SKM-1 treated with dmso at 0.1 percent for 144 hours (cell line): ENCODE data around the gene KLK14.

Experiments used
- DNase-seq: peaks from one replicate; lab custom pipeline; 2025; ENCODE audit not compliant: unreplicated experiment; lab: John Stamatoyannopoulos, UW

KLK14 gene

DNA sequence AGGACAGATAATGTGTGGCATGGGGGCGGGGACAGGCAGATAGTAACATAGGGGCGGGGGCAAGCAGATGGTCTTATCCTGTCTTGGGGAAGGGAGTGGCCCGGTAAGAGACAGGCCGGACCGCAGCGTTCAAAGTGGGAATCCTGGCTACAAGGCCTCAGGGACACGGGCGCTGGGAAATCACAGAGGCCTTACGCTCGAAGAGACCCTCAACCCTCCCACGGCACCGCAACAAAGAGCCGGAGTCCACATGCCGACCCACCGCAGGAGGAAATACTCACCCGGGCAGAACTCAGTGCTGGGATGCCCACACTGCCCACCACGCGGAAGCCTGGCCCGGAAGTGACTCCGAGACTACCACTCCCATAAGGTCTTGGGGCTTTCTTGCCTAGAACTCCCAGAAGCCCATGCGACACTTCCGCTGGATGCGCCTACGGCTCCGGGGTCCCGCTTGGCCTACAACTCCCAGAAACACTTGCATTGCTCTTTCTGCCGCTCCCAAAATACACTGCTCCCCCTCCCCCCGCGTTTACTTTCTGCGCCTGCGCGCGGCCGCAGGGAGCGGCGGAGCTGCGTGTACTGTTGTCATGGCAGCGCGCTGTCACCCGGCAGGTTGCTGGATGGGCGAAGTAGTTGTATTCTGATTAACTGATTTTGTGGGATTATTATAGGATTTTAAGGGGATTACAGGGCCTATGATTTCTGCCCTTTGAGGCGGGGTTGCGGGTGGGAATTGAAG lies 25.5 kb upstream of the KLK14 start, which contains the start of gene CTU1:
Gene CTU1 (minus strand): TSS at position 344 of the 739 bp plus-strand sequence. CDS start 3,840 bp downstream, outside the sequence.
- peak; percentile 87 for DNase-seq

GRCh38 chr19:51107406-51108065 lies 24.8 kb upstream of the KLK14 start:
- no peak for DNase-seq

GRCh38 chr19:51103926-51104341 lies 21.2 kb upstream of the KLK14 start:
- no peak for DNase-seq

DNA sequence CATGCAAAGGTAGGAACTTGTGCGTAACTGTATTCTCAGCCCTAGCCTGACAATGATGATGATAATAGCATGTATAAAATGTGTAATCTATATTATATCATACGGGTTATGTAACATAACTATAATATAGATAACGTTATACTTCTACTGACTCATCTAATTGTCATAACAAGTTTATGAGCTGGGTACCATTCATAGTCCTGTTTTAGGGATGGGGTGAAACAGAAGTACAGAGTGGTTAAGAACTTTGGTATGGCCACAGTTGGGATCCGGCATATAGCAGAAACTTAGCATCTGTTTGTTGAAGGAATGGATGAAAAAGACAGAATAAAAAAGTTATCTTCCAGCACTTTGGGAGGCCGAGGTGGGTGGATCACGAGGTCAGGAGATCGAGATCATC lies 20.3 kb upstream of the KLK14 start:
- DNase-seq: no peak

- no peak for DNase-seq
These were observed 18.6 kb upstream of the KLK14 start for GRCh38 chr19:51101171-51101865.

- DNase-seq: no peak
These were observed 17.9 kb upstream of the KLK14 start for GRCh38 chr19:51100601-51101000.

GRCh38 chr19:51099047-51099382 lies 16.3 kb upstream of the KLK14 start:
- DNase-seq: no peak

- DNase-seq: no peak
These were observed 15.8 kb upstream of the KLK14 start for GRCh38 chr19:51098365-51099046.

DNA sequence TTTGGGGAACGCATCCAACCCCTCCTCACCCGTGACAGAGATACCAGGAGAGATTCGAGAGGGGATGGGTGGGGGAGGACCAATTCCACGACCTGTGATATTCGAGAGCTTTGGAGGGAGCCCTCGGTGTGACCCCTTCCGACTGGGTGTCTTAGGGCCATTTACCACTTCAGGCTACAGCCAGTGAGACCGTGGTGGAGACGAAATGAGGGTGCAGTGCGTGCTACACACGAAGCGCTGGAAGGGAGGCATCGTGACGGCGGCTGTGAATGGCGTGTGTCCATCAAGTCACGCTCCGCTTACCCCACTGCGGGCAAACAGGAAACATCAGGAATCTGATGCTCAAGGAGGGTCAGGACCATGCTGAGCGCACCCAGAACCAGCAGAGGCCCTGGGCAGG lies 15.1 kb upstream of the KLK14 start:
- DNase-seq: no peak

- no peak for DNase-seq
These were observed 14.6 kb upstream of the KLK14 start for GRCh38 chr19:51097166-51097738.

GRCh38 chr19:51096473-51097165 lies 13.9 kb upstream of the KLK14 start:
- DNase-seq: no peak

DNA sequence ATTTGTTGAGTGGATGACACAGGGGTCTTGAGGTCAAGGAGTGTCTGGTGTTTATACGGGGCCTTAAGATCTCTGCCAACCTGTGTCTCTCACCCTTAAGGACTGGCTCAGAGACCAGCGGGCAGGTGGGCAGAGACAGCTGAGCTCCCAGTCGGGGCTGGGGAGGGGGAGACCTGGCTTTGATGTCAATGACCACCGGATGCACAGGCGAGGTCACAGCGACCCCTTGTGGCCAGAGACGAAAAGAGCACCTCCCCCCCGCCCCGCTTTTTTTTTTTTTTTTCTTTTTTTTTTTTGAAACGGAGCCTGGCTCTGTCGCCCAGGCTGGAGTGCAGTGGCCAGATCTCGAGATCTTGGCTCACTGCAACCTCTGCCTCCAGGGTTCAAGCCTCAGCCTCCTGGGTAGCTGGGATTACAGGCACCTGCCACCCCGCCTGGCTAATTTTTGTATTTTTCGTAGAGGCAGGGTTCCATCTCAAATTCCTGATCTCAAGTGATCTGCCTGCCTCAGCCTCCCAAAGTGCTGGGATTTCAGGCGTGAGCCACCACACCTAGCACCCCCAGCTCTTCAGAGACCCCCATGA lies 12.1 kb upstream of the KLK14 start:
- no peak for DNase-seq

DNA sequence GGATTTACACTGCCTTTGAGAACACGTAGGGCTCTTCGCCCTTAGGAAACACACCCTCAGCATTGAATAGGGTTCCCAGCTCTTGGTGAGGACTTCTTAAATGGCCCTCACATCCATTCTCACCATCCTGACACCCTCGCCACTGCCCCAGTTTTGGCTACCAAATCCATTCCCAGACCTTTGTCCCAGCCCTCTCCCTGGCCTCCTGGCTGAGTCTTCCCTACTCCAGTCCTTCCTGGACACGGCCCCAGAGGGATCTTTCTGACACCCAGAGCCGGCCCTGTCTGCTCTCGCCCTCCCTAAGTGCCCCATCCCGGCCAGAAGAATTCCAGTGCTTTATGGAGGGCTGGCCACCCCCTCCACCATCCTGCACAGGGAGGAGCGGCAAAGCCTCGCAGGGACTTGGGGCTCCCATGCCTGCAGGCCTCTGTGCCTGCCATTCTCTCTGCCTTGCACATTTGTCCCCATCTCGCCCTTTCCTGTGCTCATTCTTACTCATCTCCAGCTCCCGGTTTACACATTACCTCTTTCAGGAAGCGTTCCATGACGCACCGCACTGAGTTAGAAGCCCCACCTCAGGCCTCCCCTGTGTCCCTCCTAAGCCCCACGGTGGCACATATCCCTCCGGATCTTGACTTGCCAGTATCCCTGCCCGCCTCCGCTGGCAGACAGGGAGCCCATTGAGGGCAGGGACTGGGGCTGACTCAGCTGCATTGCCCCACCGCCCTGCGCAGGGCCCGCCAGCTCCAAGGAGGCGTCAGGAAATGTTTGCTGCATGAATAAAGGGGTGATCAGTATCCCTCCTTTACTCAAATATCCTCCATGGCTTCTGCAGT lies 11.0 kb upstream of the KLK14 start:
- DNase-seq: no peak

DNA sequence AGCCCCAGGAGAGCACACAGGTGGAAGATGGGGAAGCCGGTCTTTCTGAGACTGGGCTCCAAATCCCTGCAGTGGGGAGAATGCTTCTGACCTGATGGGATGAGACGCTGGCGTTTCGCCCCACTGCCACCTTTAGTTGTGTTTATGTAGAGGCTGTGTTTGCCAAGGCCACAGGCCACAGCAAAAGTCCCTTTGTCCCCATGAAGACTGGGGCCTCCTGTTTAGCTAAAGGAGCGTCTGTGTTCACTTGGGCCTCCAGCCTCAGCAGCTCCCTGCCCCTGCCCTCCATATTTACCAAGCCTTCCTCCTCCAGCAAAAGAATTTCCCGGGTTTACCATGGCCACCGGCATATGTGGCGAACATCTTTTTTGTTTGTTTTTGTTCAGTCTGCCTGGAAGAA lies 10.4 kb upstream of the KLK14 start:
- no peak for DNase-seq

- DNase-seq: no peak
These were observed 9.5 kb upstream of the KLK14 start for GRCh38 chr19:51091895-51092873.

- DNase-seq: no peak
These were observed 8.4 kb upstream of the KLK14 start for GRCh38 chr19:51091126-51091525.

DNA sequence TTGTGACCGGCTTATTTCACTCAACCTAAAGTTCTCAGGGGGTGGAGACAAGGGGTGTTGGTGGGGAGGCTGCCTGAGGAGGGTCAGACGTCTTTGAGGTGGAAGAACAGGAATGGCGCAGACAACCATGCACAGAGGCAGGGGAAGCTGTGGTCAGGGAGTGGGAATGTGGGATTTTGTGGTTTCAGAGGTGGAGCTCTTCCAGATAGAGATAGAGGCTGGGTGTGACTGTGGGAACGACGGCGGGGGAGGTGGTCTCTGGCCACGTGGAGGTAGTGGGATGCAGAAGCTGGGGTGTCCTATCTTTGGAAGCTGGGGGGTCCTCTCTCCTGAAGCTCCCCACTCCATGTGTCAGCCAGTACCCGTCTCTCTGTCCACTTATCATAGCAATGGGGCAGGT lies 7.8 kb upstream of the KLK14 start:
- no peak for DNase-seq

- no peak for DNase-seq
These were observed 7.1 kb upstream of the KLK14 start for GRCh38 chr19:51089786-51090185.
